HG02970 (cell line): ENCODE data around the gene MAP1LC3B.

Experiments
- ATAC-seq: cut with Tn5 transposase; IDR thresholded peaks from one replicate; pipeline ENCODE4 v1.9.1; 2021; ENCODE audit warnings: mild to moderate bottlenecking, moderate library complexity, moderate number of reproducible peaks; ENCODE audit not compliant: unreplicated experiment, low FRiP score

The MAP1LC3B gene

DNA sequence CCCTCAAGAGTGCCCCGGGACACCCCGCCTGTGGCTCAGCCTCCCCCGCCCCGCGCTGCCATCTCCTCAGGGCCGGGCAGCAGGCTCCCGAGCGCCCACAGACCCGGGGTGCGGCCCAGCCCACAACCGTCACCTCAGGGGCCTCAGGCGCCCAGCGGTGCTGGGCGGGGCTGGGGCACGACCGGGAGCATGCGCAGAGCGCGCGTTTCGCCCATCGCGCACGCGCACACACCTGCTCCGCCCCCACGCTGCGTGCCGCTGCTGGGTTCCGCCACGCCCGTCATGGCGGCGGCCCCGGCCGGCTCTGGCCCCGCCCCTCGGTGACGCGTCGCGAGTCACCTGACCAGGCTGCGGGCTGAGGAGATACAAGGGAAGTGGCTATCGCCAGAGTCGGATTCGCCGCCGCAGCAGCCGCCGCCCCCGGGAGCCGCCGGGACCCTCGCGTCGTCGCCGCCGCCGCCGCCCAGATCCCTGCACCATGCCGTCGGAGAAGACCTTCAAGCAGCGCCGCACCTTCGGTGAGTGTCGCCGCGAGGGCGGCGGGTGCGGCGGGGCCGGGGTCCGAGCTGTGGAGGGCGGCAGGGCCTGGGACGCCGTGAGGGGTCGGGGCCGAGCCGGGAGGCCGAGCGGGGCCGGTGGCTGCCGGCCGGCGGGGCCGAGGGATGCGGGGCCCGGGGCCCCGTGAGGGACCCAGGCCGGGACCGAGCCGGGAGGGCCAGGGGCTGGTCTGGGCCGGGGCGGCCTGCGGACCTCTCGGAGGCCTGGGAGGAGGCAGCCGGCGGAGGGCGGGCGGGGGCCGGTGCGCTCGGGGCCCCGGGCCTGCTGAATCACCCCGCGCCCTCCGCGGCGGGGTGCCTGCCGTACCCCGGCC is at the start of gene MAP1LC3B:
MAP1LC3B (plus strand) TSS at position 387 of the 871 bp plus-strand sequence; CDS start at position 479, 92 bp downstream.
- peak; percentile 74 for ATAC-seq

- ATAC-seq: no peak
These were observed 49.6 kb upstream of the MAP1LC3B start for GRCh38 chr16:87342504-87342903.

DNA sequence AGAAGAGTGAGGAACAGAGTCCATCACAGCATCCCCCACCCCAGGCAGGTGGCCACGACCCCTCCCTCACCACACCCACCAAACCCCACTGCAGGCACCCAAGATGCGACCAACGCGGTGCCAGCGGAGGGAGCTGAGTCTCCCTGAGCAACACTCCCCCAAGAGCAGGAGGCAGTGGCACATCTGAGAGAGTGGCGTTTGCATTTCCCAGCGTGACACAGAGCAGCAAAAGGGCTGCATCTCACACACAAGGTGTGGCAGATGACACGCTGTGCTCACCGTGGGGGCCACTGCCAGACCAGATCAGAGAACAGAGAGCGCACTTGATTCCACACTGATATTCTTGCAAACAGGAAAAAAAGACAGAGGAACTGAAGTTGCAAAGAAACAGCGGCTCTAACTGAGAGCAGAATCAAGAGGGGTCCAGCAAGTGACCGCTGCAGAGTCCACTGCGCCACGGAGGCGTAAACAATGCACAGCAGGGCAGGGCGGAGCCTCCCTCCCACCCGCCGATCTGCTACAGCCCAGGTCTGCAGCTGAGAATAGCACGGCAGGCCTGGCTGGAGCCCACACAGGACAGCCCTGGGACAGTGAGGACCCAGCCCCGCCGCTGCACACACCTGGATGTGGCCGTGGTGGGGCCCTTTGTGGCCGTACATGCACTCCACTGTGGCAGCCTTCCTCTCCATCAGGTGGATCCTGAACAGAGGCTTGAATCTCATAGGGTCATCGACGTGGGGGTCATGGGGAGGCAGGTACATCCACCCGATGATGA is 49.0 kb upstream of the MAP1LC3B start:
- no peak for ATAC-seq

GRCh38 chr16:87343753-87344050 is 48.4 kb upstream of the MAP1LC3B start:
- ATAC-seq: no peak

DNA sequence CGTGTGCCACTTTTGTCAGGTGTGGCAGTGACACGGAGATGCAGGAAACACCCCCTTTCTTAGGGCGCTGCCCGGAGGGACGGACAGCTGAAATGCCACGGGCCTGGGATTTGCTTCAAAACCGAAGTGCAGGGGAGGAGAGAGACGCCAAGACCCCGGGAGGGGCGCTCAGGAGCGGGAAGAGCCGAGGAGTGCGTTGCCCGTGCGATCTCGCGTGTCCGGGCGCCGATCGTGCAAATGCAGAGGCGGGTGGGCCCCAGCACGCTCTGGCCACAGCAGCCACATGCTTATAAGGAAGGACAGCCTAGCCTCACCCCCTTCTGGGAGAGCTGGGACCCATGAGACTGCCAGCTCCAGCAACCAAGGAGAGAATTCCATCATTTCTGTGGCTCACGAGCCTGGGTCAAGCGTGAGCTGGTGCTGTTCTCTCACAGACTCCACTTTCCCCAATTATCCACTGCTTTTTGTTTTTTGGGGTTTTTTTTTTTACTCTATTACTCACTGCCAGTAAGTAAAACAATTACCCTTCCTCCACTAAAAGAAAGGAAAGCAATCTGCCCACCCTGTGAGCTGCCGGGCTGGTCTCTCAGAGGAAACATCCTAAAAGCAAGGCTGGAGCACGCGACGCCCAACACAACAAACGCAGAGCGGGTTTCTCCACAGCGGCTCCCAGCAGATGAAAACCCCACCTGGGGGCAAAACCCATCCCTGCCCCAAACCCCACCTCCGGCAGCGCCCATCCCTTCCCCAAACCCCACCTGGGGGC is 47.8 kb upstream of the MAP1LC3B start:
- no peak for ATAC-seq

GRCh38 chr16:87344931-87345631 is 47.1 kb upstream of the MAP1LC3B start:
- no peak for ATAC-seq

DNA sequence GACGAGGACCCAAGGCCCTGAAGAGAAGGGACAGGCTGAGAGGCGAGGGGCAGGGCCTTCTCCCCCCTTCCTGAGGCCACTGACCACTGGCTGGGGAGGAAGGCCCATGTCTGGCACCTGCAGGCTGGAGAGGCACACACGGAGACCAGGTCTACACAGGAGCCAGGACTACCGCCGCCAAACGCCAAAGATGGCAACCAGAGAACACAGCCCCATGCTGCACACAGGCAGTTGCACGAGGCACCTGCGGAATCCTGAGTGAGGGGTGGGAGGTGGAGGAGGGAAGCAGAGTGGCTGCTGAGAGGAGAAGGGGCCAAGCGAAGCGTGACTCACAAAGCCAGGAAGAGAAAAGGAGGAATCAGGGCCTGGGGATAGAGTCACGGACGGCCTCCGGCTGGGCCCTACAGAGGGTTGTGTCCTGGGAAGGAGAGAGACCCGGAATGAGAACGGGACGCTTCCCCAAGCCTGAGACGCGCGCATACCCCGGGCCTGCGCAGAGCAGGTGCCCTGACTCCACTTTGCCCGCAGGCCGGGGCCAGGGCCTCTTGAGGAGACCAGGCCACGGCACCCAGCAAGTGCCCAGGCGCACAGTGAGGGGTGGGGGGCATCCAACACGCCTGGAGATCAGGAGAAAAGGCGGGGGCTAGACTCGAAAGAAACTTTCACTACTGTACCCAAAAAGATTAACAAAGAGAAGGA is 46.3 kb upstream of the MAP1LC3B start:
- ATAC-seq: no peak

- no peak for ATAC-seq
These were observed 45.5 kb upstream of the MAP1LC3B start for GRCh38 chr16:87346517-87347060.

DNA sequence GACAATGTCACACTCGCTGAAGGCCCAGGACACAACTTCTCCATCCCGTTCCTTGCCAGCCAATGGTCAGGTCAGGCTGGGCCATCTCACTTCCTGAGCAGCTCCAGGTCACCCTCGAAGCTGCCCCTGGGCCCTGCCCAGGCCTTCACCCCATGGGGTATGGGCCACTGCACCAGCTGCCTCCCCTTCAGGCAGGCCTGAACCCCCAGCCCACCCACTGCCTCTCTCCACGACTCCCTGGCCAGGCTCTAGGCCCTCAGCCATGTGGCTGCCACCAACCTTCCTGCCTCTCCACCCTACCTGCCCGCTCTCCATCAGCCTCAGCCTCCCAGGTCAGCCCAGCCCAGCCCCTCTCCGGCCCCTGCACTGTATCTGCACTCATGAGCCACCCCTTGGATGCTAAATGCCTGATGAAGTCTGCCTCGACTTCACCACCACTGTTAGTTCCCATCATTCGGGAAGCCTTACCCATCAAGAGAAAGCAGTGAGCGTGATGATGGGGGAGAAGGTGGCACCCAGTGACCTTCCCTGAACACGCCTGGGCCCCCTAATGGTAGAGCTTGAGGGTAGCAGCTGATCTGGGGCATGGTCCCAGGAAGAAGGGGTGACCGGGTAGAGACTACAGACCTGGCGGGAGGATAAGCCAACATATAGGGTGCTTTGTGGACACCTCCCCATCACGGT is 44.1 kb upstream of the MAP1LC3B start:
- no peak for ATAC-seq

DNA sequence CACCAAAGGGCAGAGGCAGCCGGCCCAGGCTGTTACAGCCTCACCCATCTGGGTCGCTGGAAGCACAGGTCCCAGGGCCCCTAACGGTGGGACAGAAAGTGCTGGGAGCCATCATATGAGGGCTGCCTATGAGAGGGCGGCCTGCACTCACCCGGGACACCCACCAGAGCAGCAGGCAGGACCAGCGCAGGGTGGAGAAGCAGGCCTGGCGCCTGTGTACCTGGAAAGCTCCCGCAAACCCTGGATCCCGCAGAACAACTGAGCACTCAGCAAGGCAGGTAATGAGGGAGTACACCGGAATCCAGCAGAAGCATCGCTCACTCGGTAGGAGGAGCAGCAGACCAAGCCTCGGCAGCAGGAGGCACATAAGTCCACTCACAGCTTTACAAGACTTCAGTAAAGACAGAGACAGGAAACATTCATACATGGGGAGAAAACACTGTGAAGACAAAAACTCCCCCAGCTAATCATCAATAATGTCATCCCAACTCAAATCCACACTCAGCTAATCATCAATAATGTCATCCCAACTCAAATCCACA is 43.4 kb upstream of the MAP1LC3B start:
- no peak for ATAC-seq

GRCh38 chr16:87350031-87350430 is 42.1 kb upstream of the MAP1LC3B start:
- no peak for ATAC-seq

DNA sequence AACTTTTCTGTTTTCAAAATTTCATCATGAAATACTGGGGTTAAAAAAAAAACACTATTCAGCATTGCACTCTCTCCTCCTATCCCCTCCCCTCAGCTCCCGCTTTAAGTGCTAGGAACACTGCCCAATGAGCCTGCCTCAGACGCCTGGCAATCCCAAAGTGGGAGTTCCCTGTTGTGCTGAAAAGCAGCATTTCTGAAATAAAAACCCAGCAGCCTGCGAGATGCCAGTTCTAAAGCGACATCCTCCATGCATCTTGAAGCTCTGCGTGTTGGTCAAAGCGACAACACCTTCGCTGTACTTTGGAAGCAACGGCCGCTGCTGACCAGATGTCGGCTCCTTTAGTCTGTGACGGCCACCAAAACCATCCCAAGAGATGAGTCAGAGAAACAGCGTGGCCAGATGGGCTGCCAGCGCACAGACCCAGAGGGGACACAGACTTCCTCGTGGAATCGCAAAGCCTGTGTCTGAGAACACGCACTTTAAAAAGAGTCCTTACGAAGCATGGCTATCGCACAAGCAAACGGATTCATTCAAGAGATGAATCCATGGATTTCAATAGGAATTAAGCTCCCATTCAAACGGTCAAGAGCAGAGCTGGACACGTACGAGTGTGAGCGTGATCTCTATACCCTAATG is 41.3 kb upstream of the MAP1LC3B start:
- ATAC-seq: no peak

DNA sequence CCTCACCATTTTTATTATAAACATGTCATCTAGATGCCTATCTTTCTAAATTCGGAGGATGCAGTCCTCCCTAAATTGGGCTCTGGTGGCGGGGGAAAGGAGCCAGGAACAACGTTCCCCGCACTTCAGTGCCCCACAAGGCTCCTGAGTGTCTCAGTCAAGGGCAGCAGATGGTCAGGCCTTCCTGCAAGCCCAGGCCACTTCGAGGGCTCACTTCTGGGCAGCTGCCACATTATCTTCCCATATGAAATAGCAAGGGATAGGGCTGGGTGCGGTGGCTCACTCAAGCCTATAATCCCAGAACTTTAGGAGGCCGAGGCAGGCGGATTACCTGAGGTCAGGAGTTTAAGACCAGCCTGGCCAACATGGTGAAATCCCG is 40.8 kb upstream of the MAP1LC3B start:
- no peak for ATAC-seq

- no peak for ATAC-seq
These were observed 39.3 kb upstream of the MAP1LC3B start for GRCh38 chr16:87352818-87353217.

DNA sequence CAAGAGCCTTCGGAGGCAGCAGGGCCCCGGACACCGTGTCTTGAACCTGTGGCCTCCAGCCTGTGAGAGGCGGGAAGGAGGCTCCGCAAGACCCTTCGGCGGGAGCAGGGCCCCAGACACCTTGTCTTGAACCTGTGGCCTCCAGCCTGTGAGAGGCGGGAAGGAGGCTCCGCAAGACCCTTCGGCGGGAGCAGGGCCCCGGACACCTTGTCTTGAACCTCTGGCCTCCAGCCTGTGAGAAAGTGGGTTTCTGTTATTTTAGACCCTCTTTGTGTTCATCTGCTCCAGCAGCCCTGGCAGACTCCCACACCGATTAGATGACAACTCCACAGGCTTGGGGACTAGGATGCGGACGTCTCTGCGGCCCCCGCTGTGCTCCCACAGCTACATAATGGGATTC is 38.5 kb upstream of the MAP1LC3B start:
- ATAC-seq: no peak

DNA sequence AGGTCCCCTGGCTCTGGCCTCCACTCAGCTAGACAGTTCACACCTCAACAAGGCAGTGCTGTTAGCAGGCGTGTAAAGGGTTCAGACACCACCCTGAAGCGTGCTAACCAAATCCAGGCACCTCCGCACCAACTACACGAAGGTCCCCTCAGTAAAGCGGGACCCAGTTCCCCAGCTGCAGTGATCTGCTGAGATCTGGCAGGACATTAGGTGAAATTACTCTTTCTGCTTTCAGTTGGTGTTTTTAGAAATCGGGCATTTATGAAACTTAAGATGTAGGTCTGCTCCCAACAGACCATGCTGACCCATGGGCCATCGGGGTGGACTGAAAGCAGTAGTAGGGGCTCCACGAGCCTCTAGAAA is 35.7 kb upstream of the MAP1LC3B start:
- no peak for ATAC-seq

GRCh38 chr16:87358250-87358649 is 33.9 kb upstream of the MAP1LC3B start:
- no peak for ATAC-seq

GRCh38 chr16:87358696-87359095 is 33.4 kb upstream of the MAP1LC3B start:
- no peak for ATAC-seq
